Glomerular visceral epithelial cell (primary cell): ENCODE results near the gene GPALPP1.
"Not testable (repeated sequence)": the region's sequence is repeated elsewhere in the genome, so short reads cannot be mapped to it uniquely, and the experiment has no call there.

Source experiments
- DNase-seq: peaks from one replicate; pipeline ENCODE4 v3.0.0-alpha.2; 2016; ENCODE audit errors: extremely low spot score

The GPALPP1 gene

DNA sequence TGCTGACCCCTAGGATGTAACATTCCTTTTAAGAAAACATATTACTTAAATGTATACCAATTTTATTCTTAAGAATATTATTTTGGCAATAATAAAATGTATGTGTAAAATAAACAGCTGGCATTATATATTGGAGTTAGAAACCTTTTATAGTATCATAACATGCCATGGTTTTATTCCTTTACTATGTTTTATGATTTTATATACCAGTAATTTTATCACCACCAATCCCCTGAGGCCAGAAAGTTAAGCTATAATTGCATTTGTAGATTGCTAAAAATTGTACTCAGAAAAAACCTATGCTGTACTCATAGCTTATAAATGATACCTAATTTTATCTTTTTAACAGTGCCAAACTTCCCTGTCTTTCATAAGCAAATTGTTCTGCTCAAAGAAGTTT is 17.9 kb downstream of the GPALPP1 start:
- DNase-seq, result no peak

DNA sequence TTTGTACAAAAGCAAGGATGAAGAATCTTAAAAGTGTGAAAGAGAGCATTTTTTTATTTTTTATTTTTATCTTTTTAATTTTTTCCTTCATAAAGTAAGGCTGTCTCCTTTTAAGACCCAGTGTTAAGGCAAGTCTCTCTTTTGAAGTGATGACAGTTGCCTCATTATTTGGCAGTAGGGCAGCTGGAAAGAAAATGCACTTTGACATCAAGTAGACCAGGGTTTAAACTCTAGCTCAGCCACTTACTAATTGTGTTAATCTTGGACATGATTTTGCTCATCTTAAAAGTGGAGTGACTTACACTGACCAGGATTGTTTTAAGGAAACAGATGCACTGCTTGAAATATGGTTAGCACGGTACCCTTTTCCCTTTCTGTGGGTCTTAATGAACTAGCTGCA is 18.5 kb downstream of the GPALPP1 start:
- DNase-seq, result no peak

DNA sequence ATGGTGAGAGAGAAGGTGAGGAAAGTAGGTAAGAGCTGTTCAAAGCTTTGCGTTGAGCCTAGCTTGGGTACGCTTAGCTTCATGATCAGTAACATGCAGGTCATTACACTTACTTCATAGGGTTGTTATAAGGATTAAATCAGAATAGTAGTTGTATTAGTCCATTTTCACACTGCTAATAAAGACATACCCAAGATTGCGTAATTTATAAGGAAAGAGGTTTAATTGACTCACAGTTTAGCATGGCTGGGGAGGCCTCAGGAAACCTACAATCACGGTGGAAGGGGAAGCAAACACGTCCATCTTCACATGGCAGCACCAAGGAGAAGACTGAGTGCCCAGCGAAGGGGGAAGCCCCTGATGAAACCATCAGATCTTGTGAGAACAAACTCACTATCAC is 21.9 kb downstream of the GPALPP1 start:
- no peak for DNase-seq

DNA sequence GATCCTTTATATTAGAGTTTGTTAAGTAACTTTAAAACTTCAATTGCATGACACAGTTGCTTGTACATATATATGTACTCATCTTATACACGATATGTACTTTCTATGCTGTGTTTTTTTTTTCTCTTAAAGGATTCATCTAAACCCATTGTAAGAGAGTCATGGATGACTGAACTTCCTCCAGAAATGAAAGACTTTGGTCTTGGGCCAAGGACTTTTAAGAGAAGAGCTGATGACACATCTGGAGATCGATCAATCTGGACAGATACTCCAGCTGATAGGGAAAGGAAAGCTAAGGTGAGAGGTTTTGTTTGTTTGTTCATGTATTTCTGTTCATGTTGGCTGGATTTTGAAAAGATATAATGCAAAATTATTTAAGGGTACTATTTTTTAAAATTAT is 26.0 kb downstream of the GPALPP1 start:
- DNase-seq, result peak; percentile 8

DNA sequence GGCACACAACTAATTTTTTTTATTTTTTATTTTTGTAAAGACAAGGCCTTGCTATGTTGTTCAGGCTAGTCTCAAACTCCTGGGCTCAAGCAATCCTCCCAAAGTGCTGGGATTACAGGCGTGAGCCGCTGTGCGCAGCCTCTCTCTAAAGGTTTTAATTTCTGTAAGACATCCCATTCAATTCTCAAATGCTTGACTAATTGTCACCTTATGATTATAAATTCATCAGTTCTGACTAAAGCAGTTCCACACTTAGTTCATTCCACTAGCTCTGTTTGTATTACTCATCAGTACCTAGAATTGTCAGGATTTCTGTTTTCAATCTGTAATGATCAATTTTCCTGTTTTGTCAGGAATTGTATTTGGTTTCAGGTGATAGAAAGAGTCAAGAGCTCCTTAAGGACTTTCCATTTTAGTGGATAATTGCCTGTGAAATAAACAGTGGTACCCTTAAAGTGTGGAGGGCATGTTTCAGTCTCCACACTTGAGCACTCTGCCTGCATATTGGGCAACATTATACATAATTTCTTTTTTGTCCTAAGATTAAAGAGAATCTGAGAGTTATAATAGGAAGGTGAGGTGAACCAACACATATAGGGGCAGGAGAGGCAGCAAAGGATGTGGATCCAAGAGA is 27.6 kb downstream of the GPALPP1 start:
- no peak for DNase-seq

DNA sequence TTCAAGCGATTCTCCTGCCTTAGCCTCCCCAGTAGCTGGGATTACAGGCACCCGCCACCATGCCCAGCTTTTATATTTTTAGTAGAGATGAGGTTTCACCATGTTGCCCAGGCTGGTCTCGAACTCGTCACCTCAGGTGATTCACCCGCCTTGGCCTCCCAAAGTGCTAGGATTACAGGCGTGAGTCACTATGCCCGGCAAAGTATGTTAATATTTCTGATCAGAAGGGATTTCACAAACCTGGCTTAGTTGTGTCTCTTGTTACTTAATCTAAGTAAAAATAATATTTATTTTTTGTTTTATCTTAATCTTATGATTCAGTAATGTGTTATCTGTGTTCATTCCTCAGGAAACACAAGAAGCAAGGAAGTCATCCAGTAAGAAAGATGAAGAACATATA is 30.6 kb downstream of the GPALPP1 start:
- DNase-seq, result not testable (repeated sequence)

DNA sequence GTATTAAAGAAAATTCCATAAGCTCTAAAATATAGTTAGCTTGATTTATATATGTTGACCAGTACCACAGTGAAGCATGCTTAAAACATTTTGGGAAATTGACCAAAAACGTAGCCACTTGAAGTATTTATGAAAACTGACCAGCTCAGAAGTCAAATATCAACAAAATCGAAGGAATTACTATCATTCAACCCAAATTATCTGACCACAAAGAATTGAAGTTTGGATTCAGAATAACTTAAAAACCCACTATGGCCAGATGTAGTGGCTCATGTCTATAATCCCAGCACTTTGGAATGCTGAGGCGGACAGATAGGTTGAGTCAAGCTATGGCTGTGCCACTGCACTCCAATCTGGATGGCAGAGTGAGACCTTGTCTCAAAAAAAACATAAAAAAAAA is 31.9 kb downstream of the GPALPP1 start:
- no peak for DNase-seq

DNA sequence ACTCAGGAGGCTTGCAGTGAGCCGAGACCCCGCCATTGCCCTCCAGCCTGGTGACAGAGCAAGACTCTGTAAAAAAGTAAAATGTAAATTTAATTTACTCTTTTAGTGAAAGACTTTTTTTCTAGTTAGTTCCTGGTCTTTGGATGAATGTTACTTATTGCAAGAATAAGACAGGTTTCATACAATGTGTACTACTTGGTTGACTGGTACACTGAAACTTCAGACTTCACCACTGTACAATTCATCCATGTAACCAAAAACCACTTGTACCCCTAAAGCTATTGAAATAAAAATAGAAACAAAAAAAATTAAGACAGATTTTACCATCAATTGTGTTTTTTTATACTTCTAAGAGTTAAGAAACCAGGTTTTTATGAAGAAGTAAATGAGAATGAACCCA is 35.5 kb downstream of the GPALPP1 start:
- no peak for DNase-seq

DNA sequence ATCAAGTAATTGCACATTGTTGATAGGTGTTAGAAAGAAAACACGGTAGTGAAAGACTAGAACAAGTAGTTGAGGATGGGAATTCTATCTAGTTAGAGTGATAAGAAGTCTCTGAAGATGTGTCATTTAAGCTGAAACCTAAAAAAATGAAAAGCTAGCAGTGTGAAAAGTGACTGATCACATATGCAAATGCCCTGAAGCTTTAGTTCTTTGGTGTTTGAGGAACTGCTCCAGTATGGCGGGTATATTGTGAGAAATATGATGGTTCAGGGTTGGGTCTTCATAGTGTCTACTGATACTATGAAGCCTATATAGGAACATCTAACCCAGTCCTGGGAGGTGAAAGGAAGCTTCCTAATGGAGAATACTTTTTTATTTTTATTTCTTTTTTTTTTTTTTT is 45.0 kb downstream of the GPALPP1 start:
- DNase-seq, result no peak

DNA sequence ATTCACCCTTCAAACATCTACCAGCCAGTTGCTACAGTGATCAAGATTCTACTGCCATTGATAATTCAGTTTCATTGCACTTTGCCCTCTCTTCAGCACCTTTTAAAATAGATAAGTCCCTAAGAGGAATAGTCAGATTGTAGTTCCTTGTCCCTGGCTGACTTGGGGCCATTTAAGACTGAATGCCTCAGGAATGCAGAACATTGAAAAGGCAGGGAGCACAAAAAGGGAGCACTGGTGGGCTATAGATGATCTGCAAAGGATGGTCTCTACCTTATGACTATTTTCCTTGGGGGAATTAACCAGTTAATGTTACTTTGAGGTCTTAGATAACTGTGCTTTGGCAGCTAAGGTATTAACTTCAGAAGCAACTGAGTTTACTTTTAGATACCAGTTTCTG is 46.9 kb downstream of the GPALPP1 start:
- no peak for DNase-seq

DNA sequence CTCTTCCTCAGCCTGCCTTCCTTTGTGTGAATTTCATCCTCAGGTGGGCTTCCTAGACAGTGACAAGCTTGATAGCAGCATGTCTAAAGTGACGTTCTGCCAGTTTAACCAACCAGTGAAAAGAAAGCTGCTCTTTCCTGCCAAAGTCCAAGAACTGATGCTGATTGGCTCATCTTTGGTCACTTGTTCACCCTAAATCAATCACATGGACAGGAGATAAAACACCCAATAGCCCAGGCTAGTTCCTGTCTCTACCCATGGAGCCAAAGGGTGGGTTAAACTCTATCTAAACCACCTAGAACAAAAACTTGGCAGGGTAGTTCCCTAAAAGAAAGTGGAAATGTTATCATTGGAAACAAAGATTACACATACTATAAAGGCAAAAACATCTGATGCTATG is 50.8 kb downstream of the GPALPP1 start:
- DNase-seq, result no peak

DNA sequence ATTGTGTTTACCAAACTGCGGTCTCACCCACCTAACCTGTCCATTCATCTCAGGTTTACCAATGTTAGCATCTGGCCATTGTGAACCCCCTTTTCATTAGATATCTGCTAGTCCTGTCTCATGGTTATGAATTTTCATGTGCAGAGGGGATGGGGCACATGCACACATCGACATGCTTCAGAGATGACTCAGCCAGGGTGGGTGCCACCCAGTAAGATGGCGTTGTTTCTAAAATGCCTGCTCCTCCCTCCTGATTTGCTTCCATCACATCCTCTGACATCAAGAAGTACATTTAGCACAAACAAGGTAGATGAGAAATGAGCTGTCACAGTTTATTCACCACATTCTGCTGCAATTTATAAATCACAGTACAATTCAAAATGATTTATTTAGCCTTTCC is 51.3 kb downstream of the GPALPP1 start:
- no peak for DNase-seq

DNA sequence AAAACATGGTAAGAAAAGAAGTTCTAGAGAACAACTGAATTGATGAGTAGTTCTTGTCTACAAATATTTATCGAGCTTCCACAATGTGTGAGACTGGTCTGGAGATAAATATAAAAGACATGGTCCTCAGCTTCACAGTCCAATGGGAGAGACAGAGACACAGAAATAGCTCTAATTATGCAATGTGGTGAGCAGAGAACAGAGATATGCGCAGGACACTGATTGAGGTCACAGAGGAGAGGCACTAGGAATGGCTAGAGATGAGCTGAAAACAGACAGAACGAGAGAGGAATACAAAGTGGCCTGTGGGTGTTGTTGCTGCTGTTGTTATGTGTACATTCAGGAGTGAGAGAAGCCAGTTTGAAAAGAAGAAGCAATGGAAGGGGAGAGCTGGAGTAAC is 53.2 kb downstream of the GPALPP1 start:
- DNase-seq, result no peak

DNA sequence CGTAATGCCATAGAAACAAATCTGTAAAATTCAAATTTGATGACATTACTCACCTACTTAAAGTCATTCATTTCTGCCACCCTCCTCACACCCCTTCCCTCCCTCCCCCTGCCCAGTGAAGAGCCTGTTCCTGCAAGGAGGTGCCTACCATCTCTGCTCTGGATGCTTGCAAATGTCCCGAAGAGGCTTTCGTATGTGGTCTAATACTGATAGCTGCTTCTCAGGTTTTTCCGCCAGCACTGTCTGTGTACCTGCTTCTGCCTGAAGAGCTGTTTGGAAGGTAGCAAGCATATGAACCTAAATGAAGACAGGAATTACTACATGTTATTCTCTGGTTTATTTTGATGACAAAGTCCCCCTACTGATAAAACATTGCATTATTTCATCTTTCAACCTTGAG is 57.1 kb downstream of the GPALPP1 start:
- no peak for DNase-seq

DNA sequence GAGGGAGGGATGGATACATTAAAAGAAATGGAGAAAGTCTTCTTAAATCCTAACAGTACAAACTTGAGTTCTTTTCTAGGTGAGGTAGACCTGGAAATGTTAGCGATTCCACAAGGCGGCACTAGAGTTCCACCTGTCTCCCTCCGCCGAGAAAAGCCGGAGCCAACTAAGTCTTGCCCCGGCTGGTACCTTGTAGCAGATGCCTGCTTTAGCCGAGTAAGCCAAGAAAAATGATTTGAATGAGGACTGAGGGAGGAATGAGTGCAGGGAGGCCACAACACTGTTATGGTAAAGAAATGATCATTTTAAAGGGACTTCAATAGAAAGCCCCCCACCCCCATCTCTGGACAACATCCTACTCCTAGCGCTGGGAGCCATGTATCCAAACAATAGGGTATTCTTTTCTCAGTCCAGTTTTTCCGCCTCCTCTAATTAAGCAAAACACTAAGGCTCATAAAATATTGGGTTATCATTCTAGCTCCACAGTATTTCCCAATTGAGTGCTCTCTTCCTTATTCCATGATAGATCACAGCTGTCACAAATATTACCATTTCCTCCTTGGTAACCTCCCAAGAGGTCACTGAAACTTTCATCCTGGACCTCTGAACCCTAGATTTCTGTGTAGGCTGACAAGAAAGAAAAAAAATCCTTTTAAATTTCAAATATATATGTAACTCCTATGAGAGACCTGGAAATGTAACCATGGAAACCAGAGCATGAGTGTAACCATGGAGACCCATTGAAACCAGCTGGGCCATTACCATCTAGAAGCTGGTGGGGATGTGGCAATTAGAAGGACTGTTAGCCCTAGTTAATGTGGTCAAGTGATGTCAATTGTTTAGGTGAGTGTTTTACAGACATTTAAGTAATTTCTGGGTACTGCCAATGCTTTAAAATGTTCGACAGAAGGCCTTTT is 58.3 kb downstream of the GPALPP1 start:
- peak; percentile 86 for DNase-seq

DNA sequence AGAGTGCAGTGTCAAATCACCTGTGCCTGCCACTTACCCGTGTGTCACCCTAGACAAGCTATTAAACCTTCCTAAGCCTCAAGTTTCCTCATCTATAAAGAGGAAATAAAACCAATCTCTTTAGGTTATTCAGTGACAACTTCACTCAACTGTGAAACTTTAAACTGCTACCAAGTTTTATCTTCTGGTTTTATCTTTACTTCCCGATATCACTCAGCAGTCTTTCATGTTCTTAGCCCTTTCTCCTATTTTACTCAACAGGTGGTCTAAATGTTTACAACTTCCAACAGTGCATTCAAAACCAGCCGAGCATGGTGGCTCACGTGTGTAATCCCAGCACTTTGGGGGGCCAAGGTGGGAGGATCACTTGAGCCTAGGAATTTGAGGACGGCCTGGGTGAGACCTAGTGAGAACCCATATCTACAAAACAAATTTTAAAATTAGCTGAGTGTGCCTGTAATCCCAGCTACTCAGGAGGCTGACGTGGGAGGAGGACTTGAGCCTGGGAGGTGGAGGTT is 59.6 kb downstream of the GPALPP1 start:
- DNase-seq, result no peak

DNA sequence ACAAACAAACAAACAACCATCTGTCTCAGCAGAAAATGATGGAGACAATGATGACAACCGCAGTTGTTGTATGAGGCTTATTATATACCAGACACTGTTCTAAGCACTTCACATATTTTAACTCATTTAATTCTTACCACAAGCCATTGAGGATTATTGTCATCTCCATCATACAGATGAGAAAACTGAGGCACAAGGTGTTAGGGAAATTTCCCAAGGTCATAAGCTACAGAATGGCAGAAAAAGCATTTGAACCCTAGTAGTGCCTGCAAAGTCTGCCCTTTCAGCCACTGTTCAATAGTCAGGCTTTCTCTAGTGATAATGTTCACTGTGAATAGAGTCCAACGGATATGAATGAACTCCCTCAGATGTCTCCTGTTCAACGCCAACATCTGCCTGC is 60.1 kb downstream of the GPALPP1 start:
- DNase-seq, result no peak

DNA sequence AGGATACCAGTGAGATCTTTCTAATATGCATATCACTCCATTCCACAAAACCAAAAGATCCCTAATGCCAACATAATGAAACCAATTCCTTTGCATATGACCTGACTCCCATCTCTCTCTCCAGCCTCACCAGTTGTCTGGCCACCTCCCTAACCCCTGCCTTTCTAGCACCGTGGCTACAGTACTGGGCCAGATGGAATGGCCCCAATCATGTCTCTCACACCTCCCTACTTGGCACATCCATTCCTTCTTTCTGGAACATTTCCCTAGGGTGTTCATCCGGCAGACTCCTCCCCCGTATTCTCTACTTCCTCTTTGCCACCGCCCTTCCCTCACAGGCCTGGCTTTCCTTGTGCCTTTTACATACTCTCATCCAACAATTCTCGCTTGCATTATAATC is 62.0 kb downstream of the GPALPP1 start:
- no peak for DNase-seq

DNA sequence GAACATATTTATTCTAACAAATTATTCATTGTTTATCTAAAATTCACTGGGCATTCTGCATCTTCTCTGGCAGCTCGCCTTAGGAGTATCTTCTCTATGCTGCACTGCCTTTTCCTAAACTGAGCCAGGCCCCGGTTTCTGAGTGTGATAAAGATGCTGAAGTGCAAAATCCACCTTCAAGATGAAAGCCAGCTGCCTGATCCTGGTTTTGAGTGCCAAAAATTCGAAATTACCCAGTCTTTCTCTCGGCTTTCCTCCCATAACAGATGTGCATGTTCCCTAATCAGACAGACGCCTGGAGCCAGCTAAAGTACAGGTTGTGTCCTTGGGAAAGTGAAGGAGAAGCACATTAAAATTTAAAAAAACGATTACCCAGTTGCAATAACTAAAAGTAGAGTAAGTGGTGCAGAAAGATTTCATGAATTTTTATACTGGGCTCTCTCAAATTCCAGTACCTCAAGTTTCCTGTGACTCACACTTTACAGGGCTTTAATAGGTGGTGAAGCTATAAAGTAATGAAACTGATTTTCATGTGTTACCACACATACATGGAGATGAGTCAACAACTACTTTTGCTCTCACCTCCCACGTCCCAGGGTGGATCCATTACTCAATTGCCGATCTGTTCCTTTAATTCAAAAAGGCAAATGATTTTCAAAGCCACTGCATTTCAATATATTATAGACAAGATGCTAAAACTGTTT is 66.0 kb downstream of the GPALPP1 start:
- DNase-seq, result peak; percentile 86

DNA sequence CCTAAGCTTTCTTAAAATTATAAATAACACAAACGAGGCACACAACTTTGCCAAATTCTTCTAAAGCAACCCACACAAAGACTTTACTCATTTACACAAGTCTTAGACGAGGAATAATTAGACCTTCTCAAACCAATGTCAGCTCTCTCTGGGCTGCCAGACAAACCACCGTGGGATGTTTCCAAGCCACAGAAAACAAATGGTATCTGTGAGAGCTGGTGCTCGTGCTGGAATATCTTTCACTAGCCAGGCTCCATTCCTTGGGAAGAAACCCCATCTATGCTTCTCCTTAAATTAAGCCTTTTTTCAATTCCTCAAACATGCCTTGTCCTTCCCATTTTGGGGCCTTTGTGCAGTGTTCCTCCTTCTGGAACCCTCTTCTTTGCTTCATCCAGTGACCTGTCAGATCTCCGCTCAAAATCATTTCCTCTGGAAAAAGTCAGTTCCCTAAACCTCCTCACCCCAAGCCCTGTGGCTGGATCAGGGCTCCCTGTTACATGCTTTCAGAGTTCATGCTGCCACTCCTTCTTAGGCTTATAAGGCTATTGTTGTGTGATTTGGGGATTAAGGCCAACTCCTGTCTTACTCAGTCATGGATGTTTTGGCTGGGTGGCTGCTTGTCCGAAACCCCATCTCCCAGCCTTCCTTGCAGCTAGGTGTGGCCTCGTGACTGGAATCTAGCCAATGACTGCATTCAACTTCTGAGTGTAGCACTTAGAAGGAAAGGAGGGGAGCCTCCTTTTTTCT is 66.7 kb downstream of the GPALPP1 start:
- DNase-seq, result peak; percentile 59

DNA sequence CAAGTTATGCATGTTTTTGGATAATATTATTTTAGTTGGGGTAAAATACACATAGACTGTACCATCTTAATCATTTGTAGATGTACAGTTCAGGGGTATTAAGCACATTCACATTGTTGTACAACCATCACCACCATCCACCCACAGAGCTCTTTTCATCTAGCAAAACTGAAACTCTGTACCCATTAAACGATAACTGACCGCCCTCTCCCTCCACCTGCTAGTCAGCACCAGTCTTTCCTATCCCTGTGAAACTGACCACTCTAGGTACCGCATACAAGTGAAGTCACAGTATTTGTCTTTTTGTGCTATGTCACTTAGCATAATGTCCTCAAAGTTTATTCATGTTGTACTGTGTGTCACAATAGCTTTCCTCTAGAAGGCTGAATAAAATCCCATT is 70.7 kb downstream of the GPALPP1 start:
- no peak for DNase-seq
